H1 (cell line): ENCODE measurements around the gene IRAG1.

Experiments
- ATF2 ChIP-seq: IDR thresholded peaks from 2 replicates; pipeline ENCODE4 v1.6.1; 2012; ENCODE audit warnings: low read length, inconsistent platforms
- BACH1 ChIP-seq: IDR thresholded peaks from 2 replicates; pipeline ENCODE4 v1.6.1; 2012; ENCODE audit warnings: low read length, improper control_type of control experiment
- CEBPB ChIP-seq: IDR thresholded peaks from 2 replicates; pipeline ENCODE4 v1.6.1; 2012; ENCODE audit warnings: low read depth, low read length
- CTCF ChIP-seq, 3 experiments: IDR thresholded peaks; 1 replicate in 2 of 3; 2 replicates in 1 of 3; pipeline versions ENCODE4 v1.5.1 to v1.6.1; 2011; ENCODE audit warnings: low read length in 3 of 3, mild to moderate bottlenecking in 3 of 3, inconsistent platforms in 2 of 3, low read depth in 1 of 3, moderate library complexity in 1 of 3; ENCODE audit not compliant: insufficient read depth in 1 of 3; ENCODE audit errors: control extremely low read depth in 1 of 3
- EP300 ChIP-seq, 2 experiments: IDR thresholded peaks; 1 replicate in 1 of 2; 2 replicates in 1 of 2; pipeline ENCODE4 v1.6.1; 2011 to 2012; ENCODE audit warnings: low read depth in 2 of 2, low read length in 2 of 2, mild to moderate bottlenecking in 2 of 2, borderline replicate concordance in 1 of 2, inconsistent platforms in 1 of 2, moderate library complexity in 1 of 2
- EZH2 ChIP-seq: fragments of 200-600 bp; sonication (generic); IDR thresholded peaks from 2 replicates; pipeline ENCODE4 v1.7.1; 2012; ENCODE audit warnings: low read depth, mild to moderate bottlenecking, moderate library complexity, low read length, inconsistent platforms; ENCODE audit not compliant: severe bottlenecking
- FOSL1 ChIP-seq: IDR thresholded peaks from 2 replicates; pipeline ENCODE4 v1.6.1; 2011; ENCODE audit warnings: mild to moderate bottlenecking, low read depth, low read length, moderate library complexity; ENCODE audit not compliant: insufficient read depth
- KDM1A ChIP-seq: fragments of 200-600, 300-600 bp; sonication (generic); IDR thresholded peaks from 2 replicates; pipeline ENCODE4 v1.7.1; 2016; ENCODE audit warnings: mild to moderate bottlenecking, low read length, borderline replicate concordance
- POLR2A ChIP-seq, 2 experiments: IDR thresholded peaks; 1 replicate in 1 of 2; 2 replicates in 1 of 2; pipeline ENCODE4 v1.6.1; 2011; ENCODE audit warnings: low read depth in 2 of 2, low read length in 2 of 2, mild to moderate bottlenecking in 2 of 2; ENCODE audit errors: control extremely low read depth in 1 of 2
- SRF ChIP-seq: IDR thresholded peaks from 2 replicates; pipeline ENCODE4 v1.6.1; 2011; ENCODE audit warnings: mild to moderate bottlenecking, low read depth, low read length, moderate library complexity
- TBP ChIP-seq: IDR thresholded peaks from 2 replicates; pipeline ENCODE4 v1.6.1; 2011; ENCODE audit warnings: low read depth, low read length, improper control_type of control experiment
- TCF12 ChIP-seq: IDR thresholded peaks from 2 replicates; pipeline ENCODE4 v1.6.1; 2011; ENCODE audit warnings: low read depth, mild to moderate bottlenecking, low read length
- ZNF274 ChIP-seq: IDR thresholded peaks from 2 replicates; pipeline ENCODE4 v1.7.0; 2012; ENCODE audit warnings: low read length, borderline replicate concordance; ENCODE audit errors: extremely low read depth
- TF ChIP-seq, protein P1 (sequence below): IDR thresholded peaks from 2 replicates; pipeline ENCODE4 v1.6.1; 2012; ENCODE audit warnings: inconsistent platforms

- TF ChIP-seq CEBPB, result no peak
- TF ChIP-seq CTCF (IDR thresholded peaks at IDR 0.05; ENCODE audit: control extremely low read depth in 1 of 3, insufficient read depth in 1 of 3, low read depth in 1 of 3, low read length in 3 of 3), result peak in 2 of 3 experiments; percentile 65 to 71; a peak in 3 of 4 replicates
- no peak for TF ChIP-seq TCF12
- no peak for TF ChIP-seq FOSL1
- TF ChIP-seq TBP, result no peak
- TF ChIP-seq SRF, result no peak
- no peak for TF ChIP-seq EZH2
- TF ChIP-seq, protein P1, sequence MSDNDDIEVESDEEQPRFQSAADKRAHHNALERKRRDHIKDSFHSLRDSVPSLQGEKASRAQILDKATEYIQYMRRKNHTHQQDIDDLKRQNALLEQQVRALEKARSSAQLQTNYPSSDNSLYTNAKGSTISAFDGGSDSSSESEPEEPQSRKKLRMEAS, result no peak
- no peak for TF ChIP-seq KDM1A
- TF ChIP-seq POLR2A (IDR thresholded peaks at IDR 0.05; ENCODE audit: control extremely low read depth in 1 of 2, low read depth in 2 of 2, low read length in 2 of 2), result no peak
- TF ChIP-seq BACH1, result no peak
- no peak for TF ChIP-seq EP300 (IDR thresholded peaks at IDR 0.05; ENCODE audit: borderline replicate concordance in 1 of 2, low read depth in 2 of 2, low read length in 2 of 2)
- no peak for TF ChIP-seq ZNF274
- no peak for TF ChIP-seq ATF2
These were observed 39.4 kb downstream of the IRAG1 start for GRCh38 chr11:10653946-10654810.
